ENCODE data around the gene PSMD13. TPM values are rescaled to one million over a fixed set of nuclear protein-coding genes. Genes with fewer than 3 reads are reported as not detected.
"Not testable (repeated sequence)": the region's sequence is repeated elsewhere in the genome, so short reads cannot be mapped to it uniquely, and the experiment has no call there.

The PSMD13 gene
- total RNA-seq, 1 experiment from 2014 or later = 92.7 TPM

GRCh38 chr11:286977-287820 is 50.4 kb downstream of the PSMD13 start:
- not testable (repeated sequence) for H2AFZ ChIP-seq (ENCODE audit: low read length); H3K4me2 ChIP-seq (ENCODE audit: low read depth, low read length, poor library complexity, severe bottlenecking); H3K36me3 ChIP-seq (ENCODE audit: insufficient read depth, low read length); DNase-seq; H3K27ac ChIP-seq (ENCODE audit: low read length); H3K9me2 ChIP-seq (replicated peaks; ENCODE audit: insufficient read depth, low read length); H3K9me3 ChIP-seq (ENCODE audit: low read length); H3K79me2 ChIP-seq (ENCODE audit: low read length); H3K4me3 ChIP-seq (ENCODE audit: low read length); H3K27me3 ChIP-seq (ENCODE audit: low read length); H3K9ac ChIP-seq (ENCODE audit: low read length); H4K20me1 ChIP-seq (ENCODE audit: insufficient read depth, low read depth, low read length)
- peaks cover 10% of the 10 kb centered on the region for H3K4me1 ChIP-seq (ENCODE audit: low read length)

- no peak overlapping the region for H2AFZ ChIP-seq (ENCODE audit: low read length)
- H3K36me3 ChIP-seq (ENCODE audit: insufficient read depth, low read length) = no peaks in the 10 kb centered on the region
- H3K4me3 ChIP-seq (ENCODE audit: low read length) = peak overlapping the region; percentile 51; the same call in 1 of the 2 replicates
Measured at GRCh38 chr11:287821-288477, 51.2 kb downstream of the PSMD13 start.

GRCh38 chr11:288478-289397 is 52.0 kb downstream of the PSMD13 start, which contains the start of gene PGGHG:
TSS of gene PGGHG (plus strand) at chr11:289126. CDS start at chr11:289817, 691 bp downstream.
- H3K4me2 ChIP-seq (ENCODE audit: low read depth, low read length, poor library complexity, severe bottlenecking) = peak within 1 kb of the TSS; percentile 66
- no peaks in the 10 kb centered on the region for H3K79me2 ChIP-seq (ENCODE audit: low read length)
- no peaks in the 10 kb centered on the region for H3K27me3 ChIP-seq (ENCODE audit: low read length)
- H3K9me2 ChIP-seq (replicated peaks; ENCODE audit: insufficient read depth, low read length) = no peaks in the 10 kb centered on the region
- H3K27ac ChIP-seq (ENCODE audit: low read length) = no peak within 1 kb of the TSS
- no peaks in the 10 kb centered on the region for H3K9me3 ChIP-seq (ENCODE audit: low read length)
- DNase-seq = peak; percentile 67
- peak within 1 kb of the TSS; percentile 51; the same call in 1 of the 2 replicates for H3K4me3 ChIP-seq (ENCODE audit: low read length)
- peak within 1 kb of the TSS; percentile 48 for H3K9ac ChIP-seq (ENCODE audit: low read length)
- H3K4me1 ChIP-seq (ENCODE audit: low read length) = peaks cover 10% of the 10 kb centered on the region
- H4K20me1 ChIP-seq (ENCODE audit: insufficient read depth, low read depth, low read length) = no peaks in the 10 kb centered on the region
- no peaks in the 10 kb centered on the region for H3K36me3 ChIP-seq (ENCODE audit: insufficient read depth, low read length)
- H2AFZ ChIP-seq (ENCODE audit: low read length) = peak within 1 kb of the TSS; percentile 21; the same call in 1 of the 2 replicates

More at GRCh38 chr11:287821-288477, 51.2 kb downstream of the PSMD13 start:
- no peaks in the 10 kb centered on the region for H3K79me2 ChIP-seq (ENCODE audit: low read length)
- H3K9ac ChIP-seq (ENCODE audit: low read length) = peak overlapping the region; percentile 39; the same call in 1 of the 2 replicates
- no peaks in the 10 kb centered on the region for H3K9me2 ChIP-seq (replicated peaks; ENCODE audit: insufficient read depth, low read length)
- H4K20me1 ChIP-seq (ENCODE audit: insufficient read depth, low read depth, low read length) = no peaks in the 10 kb centered on the region
- H3K9me3 ChIP-seq (ENCODE audit: low read length) = no peaks in the 10 kb centered on the region
- peak overlapping the region; percentile 66 for H3K4me2 ChIP-seq (ENCODE audit: low read depth, low read length, poor library complexity, severe bottlenecking)
- peaks cover 10% of the 10 kb centered on the region for H3K4me1 ChIP-seq (ENCODE audit: low read length)
- H3K27me3 ChIP-seq (ENCODE audit: low read length) = no peaks in the 10 kb centered on the region
- no peak overlapping the region for H3K27ac ChIP-seq (ENCODE audit: low read length)
- no peak for DNase-seq

- no peak overlapping the region for H3K27ac ChIP-seq (ENCODE audit: low read length)
- H3K4me3 ChIP-seq (ENCODE audit: low read length) = peak overlapping the region; percentile 51; the same call in 1 of the 2 replicates
- no peaks in the 10 kb centered on the region for H3K27me3 ChIP-seq (ENCODE audit: low read length)
- H4K20me1 ChIP-seq (ENCODE audit: insufficient read depth, low read depth, low read length) = no peaks in the 10 kb centered on the region
- H3K4me1 ChIP-seq (ENCODE audit: low read length) = peaks cover 10% of the 10 kb centered on the region
- peak overlapping the region; percentile 54 for H3K4me2 ChIP-seq (ENCODE audit: low read depth, low read length, poor library complexity, severe bottlenecking)
- no peaks in the 10 kb centered on the region for H3K36me3 ChIP-seq (ENCODE audit: insufficient read depth, low read length)
- H3K9me3 ChIP-seq (ENCODE audit: low read length) = no peaks in the 10 kb centered on the region
- H2AFZ ChIP-seq (ENCODE audit: low read length) = no peak overlapping the region
- H3K9ac ChIP-seq (ENCODE audit: low read length) = peak overlapping the region; percentile 48
- no peaks in the 10 kb centered on the region for H3K9me2 ChIP-seq (replicated peaks; ENCODE audit: insufficient read depth, low read length)
- no peak for DNase-seq
- no peaks in the 10 kb centered on the region for H3K79me2 ChIP-seq (ENCODE audit: low read length)
Measured at GRCh38 chr11:289398-289711, 52.6 kb downstream of the PSMD13 start.

- H3K27ac ChIP-seq (ENCODE audit: low read length) = no peak overlapping the region
- no peaks in the 10 kb centered on the region for H3K9me3 ChIP-seq (ENCODE audit: low read length)
- no peaks in the 10 kb centered on the region for H3K27me3 ChIP-seq (ENCODE audit: low read length)
- peak overlapping the region; percentile 54 for H3K4me2 ChIP-seq (ENCODE audit: low read depth, low read length, poor library complexity, severe bottlenecking)
- peaks cover 10% of the 10 kb centered on the region for H3K4me1 ChIP-seq (ENCODE audit: low read length)
- H2AFZ ChIP-seq (ENCODE audit: low read length) = no peak overlapping the region
- no peaks in the 10 kb centered on the region for H3K9me2 ChIP-seq (replicated peaks; ENCODE audit: insufficient read depth, low read length)
- H3K79me2 ChIP-seq (ENCODE audit: low read length) = no peaks in the 10 kb centered on the region
- H3K36me3 ChIP-seq (ENCODE audit: insufficient read depth, low read length) = no peaks in the 10 kb centered on the region
- H3K4me3 ChIP-seq (ENCODE audit: low read length) = peak overlapping the region; percentile 51; the same call in 1 of the 2 replicates
- H4K20me1 ChIP-seq (ENCODE audit: insufficient read depth, low read depth, low read length) = no peaks in the 10 kb centered on the region
- DNase-seq = no peak
- peak overlapping the region; percentile 48 for H3K9ac ChIP-seq (ENCODE audit: low read length)
Measured at GRCh38 chr11:289712-290620, 53.2 kb downstream of the PSMD13 start.

- H3K36me3 ChIP-seq (ENCODE audit: insufficient read depth, low read length) = no peaks in the 10 kb centered on the region
- H3K4me1 ChIP-seq (ENCODE audit: low read length) = peaks cover 10% of the 10 kb centered on the region
- no peak overlapping the region for H3K4me3 ChIP-seq (ENCODE audit: low read length)
- H3K9me2 ChIP-seq (replicated peaks; ENCODE audit: insufficient read depth, low read length) = no peaks in the 10 kb centered on the region
- no peak overlapping the region for H3K4me2 ChIP-seq (ENCODE audit: low read depth, low read length, poor library complexity, severe bottlenecking)
- no peak overlapping the region for H3K27ac ChIP-seq (ENCODE audit: low read length)
- no peaks in the 10 kb centered on the region for H3K79me2 ChIP-seq (ENCODE audit: low read length)
- no peak overlapping the region for H2AFZ ChIP-seq (ENCODE audit: low read length)
- H3K9ac ChIP-seq (ENCODE audit: low read length) = no peak overlapping the region
- H3K27me3 ChIP-seq (ENCODE audit: low read length) = no peaks in the 10 kb centered on the region
- no peaks in the 10 kb centered on the region for H3K9me3 ChIP-seq (ENCODE audit: low read length)
- H4K20me1 ChIP-seq (ENCODE audit: insufficient read depth, low read depth, low read length) = no peaks in the 10 kb centered on the region
- DNase-seq = no peak
Measured at GRCh38 chr11:290621-291231, 54.0 kb downstream of the PSMD13 start.
